ENCODE results near the gene ST3GAL4.
A peak's percentile ranks its signal among the peaks of the same experiment; 100 is the strongest.
"Not testable (repeated sequence)": the region's sequence is repeated elsewhere in the genome, so short reads cannot be mapped to it uniquely, and the experiment has no call there.

The ST3GAL4 gene

DNA sequence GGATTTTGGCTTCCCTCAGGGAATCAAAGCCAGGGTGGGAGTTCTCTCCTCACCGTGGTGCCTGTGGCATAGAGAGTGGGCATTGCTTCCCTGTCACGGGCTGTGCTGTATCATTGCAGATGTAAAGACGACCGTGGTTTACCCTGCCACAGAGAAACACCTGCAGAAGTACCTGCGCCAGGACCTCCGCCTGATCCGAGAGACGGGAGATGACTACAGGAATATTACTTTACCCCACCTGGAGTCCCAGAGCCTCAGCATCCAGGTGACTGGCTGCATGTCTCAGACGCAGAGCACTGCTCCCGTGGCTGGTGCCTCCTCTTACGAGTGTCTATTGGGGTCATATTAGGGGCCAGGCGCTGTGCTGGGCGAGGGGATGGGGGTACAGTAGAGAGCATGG is 24.2 kb upstream of the ST3GAL4 start:
- no peak for DNase-seq

DNA sequence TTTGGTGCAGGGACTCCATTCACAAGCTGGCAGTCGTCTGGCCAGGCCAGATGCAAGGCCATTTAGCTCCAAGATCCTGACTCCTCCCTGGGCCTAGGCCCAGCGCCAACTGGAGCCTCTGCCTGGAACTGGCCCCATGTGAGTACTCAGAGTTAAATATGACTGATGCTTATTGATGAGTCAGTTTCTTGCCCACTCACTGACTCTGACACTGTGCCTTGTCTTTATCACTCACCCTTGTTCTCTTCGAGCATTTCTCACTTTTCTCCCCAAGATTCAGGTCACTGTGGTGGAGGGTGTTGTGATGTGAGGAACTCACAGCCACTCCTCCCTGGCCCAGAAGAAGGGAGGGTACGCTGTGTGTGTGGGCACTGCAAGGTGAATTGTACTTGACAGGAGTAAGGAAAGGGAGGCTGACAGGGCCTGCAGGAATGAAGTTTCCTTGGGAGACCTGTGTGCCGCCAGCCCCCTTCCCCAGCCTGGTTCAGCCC is 23.2 kb upstream of the ST3GAL4 start:
- no peak for DNase-seq

DNA sequence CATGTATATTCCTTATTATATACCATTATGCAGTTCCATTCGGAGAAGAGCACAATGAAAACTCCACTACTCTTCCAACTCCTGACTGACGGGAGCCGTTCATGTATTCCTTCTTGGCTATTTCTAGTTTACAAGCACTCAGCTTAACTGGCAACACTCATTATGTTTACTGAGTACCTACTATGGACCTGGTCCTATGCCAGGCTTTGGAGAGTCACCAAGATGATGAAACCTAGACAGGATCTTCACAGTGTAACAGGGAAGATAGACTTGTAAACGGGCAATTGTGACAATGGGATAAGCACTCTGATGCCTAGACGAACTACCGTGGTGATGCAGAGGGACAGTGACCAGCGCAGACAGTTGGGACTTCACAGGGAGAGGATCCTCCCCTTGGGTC is 22.3 kb upstream of the ST3GAL4 start:
- DNase-seq: no peak

DNA sequence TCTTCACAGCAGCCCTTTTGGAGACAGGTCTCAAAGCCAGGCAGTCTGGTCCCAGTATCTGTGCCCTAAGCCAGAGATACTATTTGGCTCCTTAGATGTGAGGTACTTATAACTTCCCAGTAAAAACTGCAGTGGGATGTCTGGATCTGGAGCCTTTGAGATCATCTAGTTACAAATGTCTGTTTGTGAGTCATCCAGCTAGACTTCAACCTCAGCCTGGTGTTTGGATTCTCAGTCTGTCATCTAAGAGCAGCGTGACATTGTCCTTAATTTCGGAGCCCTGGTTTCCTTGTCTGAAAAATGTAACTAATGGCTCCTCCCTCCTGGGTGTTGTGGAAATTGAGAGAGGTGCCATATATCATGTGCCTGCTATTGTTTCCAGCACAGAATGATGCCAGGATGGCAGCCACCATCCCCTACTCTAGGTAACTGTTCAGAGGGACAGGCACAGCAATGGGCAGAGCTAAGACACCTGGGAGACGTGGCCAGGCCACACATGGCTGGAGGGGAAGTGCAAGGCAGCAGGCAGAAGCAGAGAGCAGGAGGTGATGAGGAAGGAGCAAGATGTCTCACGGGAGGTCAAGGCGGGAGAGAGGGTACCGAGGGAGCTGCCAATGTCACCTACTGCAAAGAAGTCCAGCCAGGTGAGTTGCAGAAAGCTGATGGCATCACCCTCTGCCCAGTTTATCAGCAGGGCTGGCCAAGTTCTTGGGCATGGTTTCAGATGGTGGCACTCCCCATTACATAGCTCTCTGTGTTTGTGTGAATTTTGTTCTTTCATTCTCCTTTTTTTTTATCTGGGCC is 20.6 kb upstream of the ST3GAL4 start:
- no peak for DNase-seq

DNA sequence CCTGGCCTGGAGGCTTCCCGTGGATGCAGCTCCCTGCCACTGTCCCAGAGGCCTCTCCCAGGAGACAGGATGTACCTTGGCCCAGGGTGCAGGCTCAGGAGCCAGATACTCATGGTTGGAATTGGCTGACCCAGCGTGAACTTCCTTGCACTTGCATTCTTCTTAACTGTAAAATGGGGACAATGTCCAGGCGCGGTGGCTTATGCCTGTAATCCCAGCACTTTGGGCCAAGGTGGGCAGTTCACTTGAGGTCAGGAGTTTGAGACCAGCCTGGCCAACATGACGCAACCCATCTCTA is 20.1 kb upstream of the ST3GAL4 start:
- DNase-seq: no peak

DNA sequence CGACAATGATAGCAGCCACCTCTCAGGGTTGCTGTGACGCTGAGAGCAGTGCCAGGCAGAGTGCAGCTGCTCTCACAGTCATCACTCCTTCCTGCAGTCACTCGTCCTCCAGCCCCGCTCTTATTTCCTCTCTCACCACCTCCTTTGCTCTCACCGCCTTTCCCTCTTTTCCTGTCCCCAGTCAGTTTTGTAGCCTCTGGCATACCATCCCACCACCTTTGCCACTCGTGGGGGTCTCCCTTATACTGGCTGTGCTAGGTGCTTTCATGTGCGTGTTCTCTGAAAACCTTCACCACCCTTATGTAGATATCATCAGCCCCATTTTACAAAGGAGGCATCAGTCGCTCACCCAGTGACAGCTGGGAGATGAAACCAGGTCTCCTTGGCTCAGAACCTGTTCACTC is 19.3 kb upstream of the ST3GAL4 start:
- peak in 1 of 2 donors; percentile 75 for DNase-seq

DNA sequence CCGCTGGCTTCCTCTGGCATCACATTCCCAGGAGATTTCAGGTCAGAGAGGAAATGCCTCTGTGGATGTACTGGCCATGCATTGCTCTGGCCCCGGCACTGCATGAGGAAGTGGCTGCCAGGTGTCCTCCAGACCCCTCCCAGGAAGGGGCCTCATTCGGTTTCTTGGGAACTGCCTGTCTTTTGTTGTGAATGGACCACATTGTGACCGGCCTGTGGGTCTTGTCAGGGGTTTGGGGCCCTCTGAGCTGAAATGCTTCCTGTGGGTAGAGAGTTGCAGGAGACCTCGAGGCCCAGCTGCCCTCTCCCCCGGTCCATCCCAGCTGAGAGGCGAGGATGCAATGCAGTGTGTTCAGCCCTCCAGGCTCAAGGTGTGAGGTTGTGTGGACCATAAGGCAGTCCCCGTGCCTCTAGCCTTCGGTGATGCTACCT is 18.8 kb upstream of the ST3GAL4 start:
- DNase-seq: no peak

DNA sequence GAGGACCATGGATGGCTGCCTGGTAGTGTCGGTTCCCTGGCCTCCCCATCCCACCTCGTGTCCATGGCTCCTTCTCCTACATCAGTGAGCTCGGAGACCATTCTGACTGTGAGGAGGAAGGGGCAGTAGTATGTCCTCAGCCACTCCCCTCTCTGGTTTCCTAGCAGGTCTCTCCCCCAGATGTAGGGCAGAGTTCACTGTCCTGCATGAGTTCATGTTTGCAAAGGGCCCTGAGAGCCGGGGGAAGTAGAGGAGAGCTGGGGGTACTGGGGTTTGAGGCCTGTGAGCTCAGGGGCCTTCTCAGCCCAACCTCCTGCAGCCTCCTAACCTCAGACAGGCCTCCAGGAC is 18.4 kb upstream of the ST3GAL4 start:
- DNase-seq: no peak

DNA sequence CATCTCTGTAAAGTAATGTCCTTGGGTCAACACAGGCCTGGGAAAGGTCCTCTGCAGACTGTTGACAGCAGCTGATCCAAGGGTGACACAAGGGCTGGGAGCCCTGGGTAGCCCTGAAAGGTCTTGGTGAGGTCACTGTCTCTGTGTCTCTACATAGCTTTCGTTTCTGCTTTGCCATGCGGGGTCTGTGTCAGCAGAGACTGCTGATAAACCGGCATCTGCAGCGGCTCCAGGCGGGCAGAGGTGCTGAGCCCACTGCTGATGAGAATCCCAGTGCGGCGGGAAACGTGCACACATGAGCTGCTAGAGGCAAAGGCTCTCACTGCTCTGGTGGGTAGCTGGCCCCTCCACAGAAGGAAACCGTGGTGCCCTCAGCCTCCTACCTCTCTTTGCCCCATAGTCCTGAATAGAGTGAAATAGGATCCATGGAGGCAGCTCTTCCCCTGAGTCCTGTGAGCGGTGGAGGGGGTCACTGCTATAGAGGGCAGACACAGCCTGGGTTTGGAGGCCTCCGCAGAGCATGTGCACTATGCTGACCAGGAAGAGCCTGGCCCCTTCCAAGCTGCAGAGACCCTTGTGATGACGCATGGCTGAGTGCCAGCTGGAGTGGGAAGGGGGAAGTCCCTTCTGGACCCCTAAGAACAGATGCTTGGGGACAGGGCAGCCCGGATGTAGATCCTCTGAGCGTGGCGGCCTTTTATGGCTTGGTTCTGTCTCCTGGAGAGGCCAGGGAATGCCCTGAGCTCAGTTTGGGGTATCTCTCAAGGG is 17.8 kb upstream of the ST3GAL4 start:
- DNase-seq: no peak

DNA sequence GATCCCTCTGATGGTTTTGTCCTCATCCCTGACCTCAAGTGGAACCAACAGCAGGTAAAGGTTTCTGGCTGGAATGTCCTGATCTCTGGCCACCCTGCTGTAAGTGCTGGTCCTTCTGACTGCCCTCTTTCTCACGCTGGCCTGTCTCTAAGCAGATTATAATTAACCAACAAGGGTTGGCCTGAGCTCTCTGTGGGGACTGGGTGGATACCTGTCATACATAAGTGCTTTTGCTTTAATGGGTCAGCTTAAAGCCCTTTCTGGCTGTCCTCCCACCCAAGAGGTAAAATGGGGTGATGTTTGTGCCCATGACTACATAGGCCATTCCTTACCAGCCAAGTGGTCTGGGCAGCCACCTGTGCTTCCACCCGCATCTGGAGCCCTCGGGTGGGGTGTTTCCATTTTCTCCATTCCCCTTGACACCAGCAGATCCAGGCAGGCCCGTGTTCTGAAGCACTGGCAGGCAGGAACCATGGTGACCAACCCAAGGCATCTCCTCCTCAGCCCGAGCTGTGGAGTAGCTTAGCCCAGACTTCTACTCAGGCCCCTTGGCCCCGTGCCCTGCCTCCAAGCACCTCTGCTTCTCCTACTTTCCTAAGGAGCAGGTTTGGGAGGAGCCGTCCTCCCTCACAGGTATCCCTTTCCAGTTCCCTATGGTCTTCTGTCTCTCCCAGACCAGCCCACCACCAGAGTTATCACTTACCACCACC is 17.0 kb upstream of the ST3GAL4 start:
- no peak for DNase-seq

DNA sequence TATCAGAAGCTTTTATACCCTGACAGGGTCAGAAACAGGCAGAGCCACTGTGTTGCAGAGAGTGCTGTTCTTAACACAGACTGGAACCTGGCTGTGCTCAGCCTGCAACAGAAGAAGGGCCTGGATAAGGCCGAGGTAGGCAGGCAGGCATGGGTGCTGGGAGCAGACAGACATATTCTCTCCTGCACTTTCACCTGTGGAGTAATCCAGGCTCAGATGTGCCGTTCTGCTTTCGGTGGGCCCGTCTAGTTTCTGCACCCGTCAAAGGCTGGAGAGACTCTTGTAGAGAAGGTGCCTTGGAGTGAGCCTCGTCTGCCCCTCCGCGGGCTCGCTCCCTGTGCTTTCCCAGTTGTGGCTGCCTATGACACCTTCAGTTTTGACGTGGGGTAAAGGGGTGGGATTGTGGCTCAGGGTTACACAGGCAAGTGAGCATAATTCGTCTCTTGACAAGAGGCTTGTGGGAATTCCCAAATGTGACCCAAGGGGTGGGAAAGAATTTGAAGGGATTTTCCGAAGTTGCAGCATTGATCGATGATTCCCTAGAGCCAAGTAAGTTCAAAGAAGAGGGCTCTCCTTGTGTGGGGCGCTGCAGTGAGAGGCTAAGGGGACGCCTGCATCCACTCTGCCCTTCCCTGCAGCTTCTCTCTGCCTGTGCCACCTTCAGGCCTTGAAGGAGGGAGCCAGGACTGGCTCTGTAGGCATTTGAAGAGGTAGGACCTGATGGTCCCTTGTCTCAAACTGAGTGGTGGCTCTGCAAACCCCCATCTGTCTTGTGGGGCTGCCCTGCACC is 16.2 kb upstream of the ST3GAL4 start:
- no peak for DNase-seq

DNA sequence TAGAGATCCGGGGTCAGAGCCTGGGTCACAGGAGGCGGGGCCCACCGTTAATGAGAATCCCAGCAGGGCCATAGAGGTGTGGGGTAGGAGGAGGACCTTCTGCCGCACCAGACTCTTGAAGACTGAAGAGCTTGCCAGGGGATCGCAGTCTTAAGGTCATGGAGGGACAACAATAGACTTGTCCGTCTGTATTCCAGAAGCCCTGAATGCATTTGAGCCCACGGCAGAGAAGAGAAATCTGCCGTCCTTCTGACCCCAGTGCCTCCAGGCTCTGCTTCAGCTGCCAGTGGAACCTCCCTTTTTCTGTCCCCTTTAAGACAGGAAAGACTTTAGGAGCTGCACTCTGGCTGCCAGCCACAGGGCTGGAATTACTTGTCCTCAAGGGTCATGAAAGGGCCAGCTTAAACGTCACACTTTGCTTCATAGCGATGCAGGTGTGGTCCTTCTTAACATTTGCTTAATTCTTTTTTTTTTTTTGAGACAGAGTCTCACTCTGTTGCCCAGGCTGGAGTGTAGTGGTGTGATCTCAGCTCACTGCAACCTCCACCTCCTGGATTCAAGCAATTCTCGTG is 15.5 kb upstream of the ST3GAL4 start:
- DNase-seq: no peak

DNA sequence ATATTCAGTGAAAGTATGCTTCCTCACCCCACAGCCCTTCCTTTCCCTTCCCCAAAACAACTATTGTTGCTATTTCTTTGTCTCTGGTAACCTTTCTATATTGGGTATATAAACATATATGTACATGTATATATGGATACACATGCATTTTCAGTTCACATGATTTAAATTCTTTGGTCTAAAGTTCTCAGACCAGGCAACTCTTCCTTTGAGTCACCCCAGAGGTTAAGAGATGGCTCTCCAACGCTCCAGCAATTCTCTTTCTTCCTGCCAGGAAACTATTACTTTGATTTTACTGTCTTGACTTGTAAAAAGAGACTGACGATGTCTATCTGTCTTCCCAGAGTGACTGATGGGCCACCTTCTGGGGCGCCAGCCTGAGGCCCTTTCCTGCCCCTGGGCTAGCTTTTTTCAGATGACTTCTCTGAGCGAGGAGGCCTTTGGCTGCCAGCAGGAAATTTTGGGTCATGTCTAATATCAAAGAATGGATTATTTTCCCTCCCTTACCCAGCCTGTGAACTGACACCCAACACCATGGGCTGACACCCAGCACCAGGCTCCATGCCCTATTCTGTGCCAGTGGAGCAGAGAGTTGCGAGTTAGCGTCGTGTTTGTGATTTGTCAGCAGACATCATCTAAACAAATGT is 14.4 kb upstream of the ST3GAL4 start:
- no peak for DNase-seq

DNA sequence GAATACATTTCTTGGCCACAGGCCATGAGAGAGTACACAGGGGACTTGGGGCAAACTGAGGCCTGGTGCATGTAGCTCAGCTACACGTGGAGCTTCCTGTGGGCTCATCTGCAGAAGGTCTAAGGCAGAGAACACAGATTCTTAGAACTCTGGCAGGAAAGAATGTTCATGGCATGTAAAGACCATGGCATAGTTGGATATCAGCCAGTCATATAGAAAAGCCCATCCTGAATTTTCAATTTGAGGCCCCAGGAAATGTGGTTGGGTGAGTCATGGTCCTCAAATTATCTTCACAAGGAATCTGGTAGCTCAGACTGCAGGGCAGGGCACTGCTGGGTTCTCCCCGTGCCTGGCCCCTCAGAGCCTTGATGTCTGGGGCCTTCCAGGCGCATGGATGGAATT is 13.7 kb upstream of the ST3GAL4 start:
- no peak for DNase-seq

DNA sequence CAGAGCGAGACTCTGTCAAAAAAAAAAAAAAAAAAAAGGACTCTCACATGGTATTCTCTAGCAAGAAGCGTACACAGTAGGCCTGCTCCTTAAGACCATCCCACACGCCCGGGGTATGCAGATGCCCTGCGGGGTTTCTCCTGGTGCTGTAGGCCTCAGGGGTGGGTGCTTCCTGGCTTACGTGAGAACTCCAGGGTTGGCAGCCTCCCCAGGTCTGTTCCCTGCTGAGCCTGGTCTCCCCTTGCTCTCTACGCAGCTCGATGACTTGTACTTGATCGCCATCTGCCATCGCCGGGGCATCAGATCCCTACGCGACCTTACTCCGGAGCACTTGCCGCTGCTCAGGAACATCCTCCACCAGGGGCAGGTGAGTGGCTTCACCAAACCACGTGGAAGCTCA is 12.4 kb upstream of the ST3GAL4 start:
- no peak for DNase-seq

DNA sequence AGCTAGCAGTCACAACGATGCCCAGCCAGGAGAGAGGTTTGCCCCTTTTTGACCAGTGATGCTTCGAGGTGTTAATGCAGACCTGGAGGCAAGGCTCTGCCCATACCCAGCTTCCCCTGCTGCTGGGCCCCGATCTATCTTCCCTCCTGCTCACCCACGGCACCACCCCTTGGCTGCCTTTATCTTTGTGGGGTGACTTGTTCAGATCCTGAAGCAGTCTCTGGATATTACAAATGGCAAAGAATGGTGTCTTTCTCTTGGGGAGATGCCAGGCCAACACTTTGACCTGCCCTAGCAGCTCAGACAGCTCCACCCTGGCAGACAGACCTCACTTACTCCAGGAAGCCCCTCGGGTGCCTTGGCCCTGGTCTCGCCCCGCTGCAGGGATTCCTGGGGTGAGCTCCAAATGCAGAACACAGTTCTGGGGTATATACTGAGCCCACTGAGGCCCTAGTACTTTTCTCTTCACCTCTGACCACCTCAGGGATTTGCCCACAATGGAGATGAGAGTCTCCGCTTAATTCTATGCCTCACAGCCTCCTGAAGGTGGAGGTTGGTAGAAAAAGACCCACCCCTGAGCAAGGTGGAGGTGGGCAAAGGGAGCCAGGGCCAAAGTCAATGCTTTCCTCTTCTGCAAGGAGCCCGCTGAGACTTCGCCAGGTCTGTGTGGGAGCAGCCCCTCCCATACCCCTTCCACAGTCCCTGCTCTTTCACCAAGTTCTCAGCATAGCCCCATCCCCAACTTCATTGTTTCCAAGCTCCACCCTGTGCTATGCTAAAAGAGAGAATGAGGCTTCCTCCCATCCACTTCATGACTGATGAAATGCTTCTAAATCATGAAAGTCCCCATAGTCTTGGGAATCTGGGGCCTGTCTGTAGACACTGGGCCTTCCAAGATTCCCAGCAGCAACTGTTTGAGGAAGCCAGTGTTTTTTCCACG is 11.1 kb upstream of the ST3GAL4 start:
- no peak for DNase-seq

DNA sequence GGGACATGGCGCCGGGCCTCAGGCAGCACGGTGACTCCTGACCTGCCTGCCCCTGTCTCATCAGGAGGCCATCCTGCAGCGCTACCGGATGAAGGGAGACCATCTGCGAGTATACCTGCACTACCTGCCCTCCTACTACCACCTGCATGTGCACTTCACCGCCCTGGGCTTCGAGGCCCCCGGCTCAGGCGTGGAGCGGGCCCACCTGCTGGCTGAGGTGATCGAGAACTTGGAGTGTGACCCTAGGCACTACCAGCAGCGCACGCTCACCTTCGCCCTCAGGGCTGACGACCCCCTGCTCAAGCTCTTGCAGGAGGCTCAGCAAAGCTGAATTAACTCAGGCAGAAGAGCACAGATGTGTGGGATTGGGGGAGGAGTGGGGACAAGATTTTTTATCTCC is 10.2 kb upstream of the ST3GAL4 start:
- DNase-seq: no peak

DNA sequence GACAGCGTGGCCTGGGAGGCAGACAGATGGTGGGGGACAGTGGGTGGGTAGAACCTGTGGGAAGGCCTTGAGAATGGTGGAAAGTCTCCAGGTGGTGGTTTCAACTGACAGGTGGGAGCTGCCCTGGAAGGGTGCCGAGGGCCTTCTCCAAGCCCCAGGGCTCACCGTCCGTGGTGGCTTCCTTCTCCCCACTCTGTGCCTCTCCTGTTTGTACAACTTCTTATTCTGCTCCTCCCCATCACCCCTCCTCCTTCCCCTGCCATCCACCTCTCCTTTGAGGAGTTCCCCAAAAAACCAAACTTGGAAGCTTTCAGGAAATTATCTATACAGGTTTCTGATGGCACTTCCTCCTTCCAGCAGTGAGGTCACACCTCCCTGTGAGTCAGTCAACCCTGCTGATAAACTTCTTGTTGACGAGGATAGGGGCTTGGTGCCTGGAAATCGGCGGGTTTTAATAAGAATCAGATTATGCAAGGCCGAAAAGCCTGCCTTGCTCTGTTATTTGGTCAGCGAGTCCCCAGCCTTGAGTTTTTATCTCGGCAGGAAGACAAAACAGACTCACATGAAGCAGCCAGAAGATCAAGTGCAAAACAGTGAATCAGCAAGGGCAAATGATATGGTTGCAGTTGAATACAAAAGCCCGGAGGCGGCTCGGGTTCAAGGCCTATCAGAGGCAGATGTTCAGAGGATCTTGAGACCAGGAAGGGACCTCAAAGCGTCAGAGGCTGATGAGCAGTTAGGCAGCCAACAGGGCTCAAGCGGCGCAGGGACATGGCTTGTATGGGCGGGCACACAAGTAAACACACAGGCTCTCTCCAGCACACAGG is 9.5 kb upstream of the ST3GAL4 start:
- peak in 1 of 2 donors; percentile 70 for DNase-seq

DNA sequence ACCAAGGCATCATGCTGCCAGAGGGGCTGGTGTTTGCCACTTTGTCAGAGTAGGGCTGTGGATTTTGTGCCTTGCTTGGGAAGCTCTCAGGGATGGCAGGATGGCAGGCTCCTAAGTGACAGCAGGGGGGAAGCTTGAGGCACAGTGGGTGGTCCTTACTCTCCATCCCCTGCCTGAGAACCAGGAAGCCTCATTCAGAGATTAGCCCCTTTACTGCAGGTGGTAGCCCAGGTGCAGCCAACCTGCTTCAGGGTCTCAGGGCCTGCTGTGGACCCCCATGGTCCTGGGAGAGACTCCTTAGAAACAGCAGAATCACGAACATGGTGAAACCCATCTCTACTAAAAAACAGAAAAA is 8.9 kb upstream of the ST3GAL4 start:
- no peak for DNase-seq

DNA sequence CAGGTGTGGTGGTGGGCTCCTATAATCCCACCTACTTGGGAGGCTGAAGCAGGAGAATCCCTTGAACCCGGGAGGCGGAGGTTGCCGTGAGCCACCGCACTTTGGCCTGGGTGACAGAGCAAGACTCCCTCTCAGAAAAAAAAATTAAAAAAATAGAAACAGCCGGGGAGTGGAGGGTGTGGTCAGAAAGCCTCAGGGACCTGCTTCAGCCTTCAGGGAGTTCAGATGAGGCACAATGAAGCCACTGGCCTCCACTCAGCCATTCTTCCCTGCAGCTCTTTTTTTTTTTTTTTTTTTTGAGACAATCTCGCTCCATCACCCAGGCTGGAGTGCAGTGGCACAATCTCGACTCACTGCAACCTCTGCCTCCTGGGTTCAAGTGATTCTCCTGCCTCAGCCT is 8.5 kb upstream of the ST3GAL4 start:
- not testable (repeated sequence) for DNase-seq

Measured in bone marrow (tissue), 2 donors.